ENCODE measurements around the gene NT5E.
"Not testable (repeated sequence)": the region's sequence is repeated elsewhere in the genome, so short reads cannot be mapped to it uniquely, and the experiment has no call there.

The NT5E gene

DNA sequence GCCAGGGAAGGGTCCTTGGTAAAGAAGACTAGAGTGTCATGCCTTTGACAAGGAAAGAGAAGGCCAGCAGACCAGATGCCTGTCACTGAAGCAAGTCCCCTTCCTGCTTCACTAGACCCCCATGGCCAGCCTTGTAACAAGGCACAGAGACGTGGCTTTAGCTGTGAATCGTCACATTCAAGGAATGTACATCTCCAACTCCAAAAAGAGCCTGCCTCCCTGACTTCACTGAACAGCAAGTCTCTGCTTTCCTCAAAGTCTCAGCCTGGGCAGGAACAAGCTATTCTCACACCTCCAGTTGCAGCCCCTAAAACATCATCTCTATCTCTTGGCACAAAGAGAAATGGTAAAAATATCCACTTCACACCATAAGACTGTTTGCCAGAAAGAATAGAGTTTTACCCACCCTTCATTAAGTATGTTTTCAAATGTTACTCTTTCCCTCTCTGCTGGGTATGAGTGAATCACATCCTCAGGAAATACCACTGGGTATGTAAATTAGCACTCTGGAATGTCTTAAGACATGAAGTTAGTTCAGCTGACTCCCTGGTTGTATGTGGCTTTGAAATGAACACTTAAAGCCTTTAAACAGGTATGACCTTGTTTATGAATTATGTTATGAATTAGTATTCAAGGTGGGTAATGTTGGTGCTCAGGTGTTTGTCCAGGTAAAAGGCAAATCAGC is 46.4 kb upstream of the NT5E start:
- ChIA-PET POLR2A (no interaction called here), CTCF (interaction anchor here (1.5 kb wide), 1 partner anchor 79 kb away, joined by 3 read pairs; no protein-coding TSS in a partner anchor)
- no peak for TF ChIP-seq HDGF (IDR thresholded peaks at IDR 0.05; ENCODE audit: borderline replicate concordance)
- no peak for TF ChIP-seq LEF1 (IDR thresholded peaks at IDR 0.05; ENCODE audit: borderline replicate concordance)
- TF ChIP-seq SUZ12 (IDR thresholded peaks at IDR 0.05) = no peak
- TF ChIP-seq ZNF384 (IDR thresholded peaks at IDR 0.05) = no peak
- no peak for TF ChIP-seq FOXM1 (IDR thresholded peaks at IDR 0.05; ENCODE audit: borderline replicate concordance)
- no peak for TF ChIP-seq FOXK2 (IDR thresholded peaks at IDR 0.05)
- TF ChIP-seq NFRKB (IDR thresholded peaks at IDR 0.05) = no peak
- no peak for TF ChIP-seq BHLHE40 (IDR thresholded peaks at IDR 0.05; ENCODE audit: borderline replicate concordance)
- no peak for TF ChIP-seq ELF4 (IDR thresholded peaks at IDR 0.05)
- TF ChIP-seq SP1 (IDR thresholded peaks at IDR 0.05) = no peak
- TF ChIP-seq CTBP1 (IDR thresholded peaks at IDR 0.05; ENCODE audit: borderline replicate concordance) = no peak
- no peak for TF ChIP-seq FOXA1 (IDR thresholded peaks at IDR 0.05)
- no peak for DNase-seq (ENCODE audit: extremely low spot score)

DNA sequence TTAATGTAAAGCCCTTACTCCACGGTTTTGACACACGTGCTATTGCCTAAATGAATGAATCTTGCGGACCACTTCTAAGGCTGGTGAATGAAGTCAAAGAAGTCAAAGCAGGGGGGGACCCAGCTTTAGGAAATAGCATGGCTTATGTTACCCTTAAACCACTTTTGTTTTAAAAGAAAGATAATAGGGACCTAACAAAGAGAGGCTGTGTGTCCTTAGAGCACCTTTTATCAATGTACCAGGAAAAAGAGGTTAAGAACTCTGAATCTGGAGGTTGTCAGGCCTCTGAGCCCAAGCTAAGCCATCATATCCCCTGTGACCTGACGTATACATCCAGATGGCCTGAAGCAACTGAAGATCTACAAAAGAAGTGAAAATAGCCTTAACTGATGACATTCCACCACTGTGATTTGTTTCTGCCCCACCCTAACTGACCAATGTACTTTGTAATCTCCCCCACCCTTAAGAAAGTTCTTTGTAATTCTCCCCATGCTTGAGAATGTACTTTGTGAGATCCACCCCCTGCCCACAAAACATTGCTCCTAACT is 45.8 kb upstream of the NT5E start:
- POLR2A ChIA-PET; DNase-seq (ENCODE audit: extremely low spot score): not testable (repeated sequence)
- CTCF ChIA-PET = interaction anchor here (1.5 kb wide), 1 partner anchor 79 kb away, joined by 3 read pairs; no protein-coding TSS in a partner anchor

DNA sequence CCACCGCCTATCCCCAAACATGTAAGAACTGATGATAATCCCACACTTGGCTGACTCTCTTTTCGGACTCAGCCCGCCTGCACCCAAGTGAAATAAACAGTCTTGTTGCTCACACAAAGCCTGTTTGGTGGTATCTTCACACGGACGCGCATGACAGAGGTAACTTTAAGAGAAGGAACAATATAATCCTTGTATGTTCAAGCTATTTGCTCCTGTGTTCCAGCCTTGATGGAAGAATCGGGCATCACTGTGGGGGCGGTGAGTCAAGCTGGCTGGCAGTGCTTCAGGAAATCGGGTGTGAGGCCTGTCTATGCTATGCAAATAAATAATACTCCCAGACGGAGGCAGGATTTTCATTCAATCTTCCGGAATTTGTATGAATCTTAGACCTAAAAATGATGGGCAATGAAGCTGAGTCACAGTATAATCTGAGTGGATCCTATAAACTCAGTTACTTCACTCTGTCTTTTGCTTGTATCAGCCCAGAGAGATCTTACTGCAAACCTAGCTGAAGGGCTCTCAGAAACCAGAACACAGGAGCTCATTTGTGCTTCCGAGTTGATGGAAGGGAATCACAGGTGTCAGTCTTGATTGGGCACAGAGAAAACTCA is 45.2 kb upstream of the NT5E start:
- TF ChIP-seq ZNF384 (IDR thresholded peaks at IDR 0.05) (no peak), SP1 (IDR thresholded peaks at IDR 0.05) (no peak), CTBP1 (IDR thresholded peaks at IDR 0.05; ENCODE audit: borderline replicate concordance) (no peak), FOXK2 (IDR thresholded peaks at IDR 0.05) (no peak), NFRKB (IDR thresholded peaks at IDR 0.05) (no peak), SUZ12 (IDR thresholded peaks at IDR 0.05) (no peak), ARNT (IDR thresholded peaks at IDR 0.05) (no peak), L3MBTL2 (conservative IDR thresholded peaks at IDR 0.05) (no peak), FOXA1 (IDR thresholded peaks at IDR 0.05) (no peak), HDGF (IDR thresholded peaks at IDR 0.05; ENCODE audit: borderline replicate concordance) (no peak), ELF4 (IDR thresholded peaks at IDR 0.05) (no peak), FOXM1 (IDR thresholded peaks at IDR 0.05; ENCODE audit: borderline replicate concordance) (no peak), LEF1 (IDR thresholded peaks at IDR 0.05; ENCODE audit: borderline replicate concordance) (no peak), TARDBP (IDR thresholded peaks at IDR 0.05) (no peak), BHLHE40 (IDR thresholded peaks at IDR 0.05; ENCODE audit: borderline replicate concordance) (no peak)
- TF ChIP-seq, protein P1, sequence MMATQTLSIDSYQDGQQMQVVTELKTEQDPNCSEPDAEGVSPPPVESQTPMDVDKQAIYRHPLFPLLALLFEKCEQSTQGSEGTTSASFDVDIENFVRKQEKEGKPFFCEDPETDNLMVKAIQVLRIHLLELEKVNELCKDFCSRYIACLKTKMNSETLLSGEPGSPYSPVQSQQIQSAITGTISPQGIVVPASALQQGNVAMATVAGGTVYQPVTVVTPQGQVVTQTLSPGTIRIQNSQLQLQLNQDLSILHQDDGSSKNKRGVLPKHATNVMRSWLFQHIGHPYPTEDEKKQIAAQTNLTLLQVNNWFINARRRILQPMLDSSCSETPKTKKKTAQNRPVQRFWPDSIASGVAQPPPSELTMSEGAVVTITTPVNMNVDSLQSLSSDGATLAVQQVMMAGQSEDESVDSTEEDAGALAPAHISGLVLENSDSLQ (IDR thresholded peaks at IDR 0.05) = no peak
- POLR2A ChIA-PET = no interaction called here
- DNase-seq (ENCODE audit: extremely low spot score) = no peak
- CTCF ChIA-PET = no interaction called here

DNA sequence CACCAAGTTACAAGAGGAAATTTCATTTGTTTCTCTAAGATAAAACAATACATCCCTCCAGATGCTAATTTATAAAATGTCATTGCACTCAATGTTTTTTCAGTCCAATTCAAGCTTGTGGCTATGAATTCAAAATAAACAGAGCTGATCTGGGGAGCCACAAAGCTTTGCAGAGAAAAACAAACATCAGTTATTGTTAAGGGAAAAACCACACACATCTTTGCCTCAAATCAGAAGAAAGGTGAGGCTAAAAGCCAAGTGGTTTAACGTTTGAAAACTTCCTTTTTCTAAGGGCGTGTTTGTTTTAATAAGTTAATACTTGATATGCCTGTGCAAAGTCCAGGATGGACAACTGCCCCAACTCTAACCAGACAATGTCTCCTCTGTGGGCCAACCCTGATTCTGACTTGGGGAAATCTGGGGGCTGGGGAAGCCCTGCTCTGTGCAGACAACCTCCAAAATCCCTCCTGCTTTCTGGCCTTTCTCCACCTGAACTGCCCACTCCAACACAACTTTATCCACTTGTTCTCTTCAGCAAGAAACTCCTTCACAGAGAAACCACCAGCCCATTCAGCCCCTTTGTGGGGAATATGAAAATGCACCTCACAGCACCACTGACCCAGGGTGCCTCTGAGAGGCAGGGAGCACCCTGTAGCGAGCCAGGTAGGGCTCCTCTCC is 44.6 kb upstream of the NT5E start:
- CTCF ChIA-PET = no interaction called here

DNA sequence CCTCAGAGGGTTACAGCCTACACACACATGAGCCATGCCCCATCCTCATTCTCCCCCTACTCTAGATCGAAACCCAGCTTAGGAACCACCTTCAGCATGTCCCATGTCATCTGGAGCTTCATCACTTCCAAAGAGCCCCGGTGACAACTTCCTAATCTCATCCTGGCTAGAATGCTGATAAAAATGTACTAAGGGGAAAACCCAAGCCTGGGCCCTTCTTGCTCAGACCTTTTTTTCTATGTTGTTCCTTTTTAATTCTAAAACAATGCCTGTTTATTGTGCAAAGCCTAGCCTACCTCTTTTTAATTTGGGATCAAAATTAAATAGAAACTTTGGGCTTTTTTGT is 44.1 kb upstream of the NT5E start:
- ChIA-PET POLR2A (no interaction called here), CTCF (no interaction called here)
- TF ChIP-seq ZNF384 (IDR thresholded peaks at IDR 0.05) (no peak), FOXK2 (IDR thresholded peaks at IDR 0.05) (no peak)
- no peak for DNase-seq (ENCODE audit: extremely low spot score)

More for the DNA sequence above, 44.6 kb upstream of the NT5E start:
- no peak for DNase-seq (ENCODE audit: extremely low spot score)
- TF ChIP-seq FOXM1 (IDR thresholded peaks at IDR 0.05; ENCODE audit: borderline replicate concordance) = no peak
- no peak for TF ChIP-seq FOXA1 (IDR thresholded peaks at IDR 0.05)
- no peak for TF ChIP-seq TARDBP (IDR thresholded peaks at IDR 0.05)
- no peak for TF ChIP-seq FOXK2 (IDR thresholded peaks at IDR 0.05)
- TF ChIP-seq SP1 (IDR thresholded peaks at IDR 0.05) = no peak
- TF ChIP-seq BHLHE40 (IDR thresholded peaks at IDR 0.05; ENCODE audit: borderline replicate concordance) = no peak
- no peak for TF ChIP-seq ZNF384 (IDR thresholded peaks at IDR 0.05)
- no peak for TF ChIP-seq SUZ12 (IDR thresholded peaks at IDR 0.05)
- TF ChIP-seq, protein P1 (IDR thresholded peaks at IDR 0.05) = no peak
- no peak for TF ChIP-seq L3MBTL2 (conservative IDR thresholded peaks at IDR 0.05)
- TF ChIP-seq CTBP1 (IDR thresholded peaks at IDR 0.05; ENCODE audit: borderline replicate concordance) = no peak
- POLR2A ChIA-PET = no interaction called here

DNA sequence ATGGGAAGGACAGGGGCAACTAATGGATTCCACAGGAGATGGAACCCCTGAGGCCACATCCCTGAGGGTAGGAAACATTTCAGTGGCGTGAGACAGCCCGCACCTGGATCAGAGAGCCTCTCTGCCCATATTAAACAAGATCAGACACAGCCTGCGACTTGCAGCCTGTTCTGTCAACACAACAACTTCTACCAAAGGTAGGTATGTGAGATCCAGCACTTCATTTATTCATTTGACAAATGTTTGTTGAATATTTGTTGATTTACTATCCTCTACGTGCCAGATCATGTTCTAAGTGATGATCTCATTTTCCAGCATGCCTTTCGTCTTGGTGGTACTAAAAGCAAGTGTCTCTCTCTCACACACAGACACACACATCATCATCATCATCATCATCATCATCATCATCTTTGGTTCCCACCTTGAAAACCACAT is 43.2 kb upstream of the NT5E start:
- TF ChIP-seq ARNT (IDR thresholded peaks at IDR 0.05) (no peak), NFRKB (IDR thresholded peaks at IDR 0.05) (no peak), SUZ12 (IDR thresholded peaks at IDR 0.05) (no peak), LEF1 (IDR thresholded peaks at IDR 0.05; ENCODE audit: borderline replicate concordance) (no peak), BHLHE40 (IDR thresholded peaks at IDR 0.05; ENCODE audit: borderline replicate concordance) (no peak), L3MBTL2 (conservative IDR thresholded peaks at IDR 0.05) (no peak), HDGF (IDR thresholded peaks at IDR 0.05; ENCODE audit: borderline replicate concordance) (no peak), CTBP1 (IDR thresholded peaks at IDR 0.05; ENCODE audit: borderline replicate concordance) (no peak), FOXA1 (IDR thresholded peaks at IDR 0.05) (no peak), ZNF384 (IDR thresholded peaks at IDR 0.05) (no peak), SP1 (IDR thresholded peaks at IDR 0.05) (no peak), TARDBP (IDR thresholded peaks at IDR 0.05) (no peak), FOXK2 (IDR thresholded peaks at IDR 0.05) (no peak), ELF4 (IDR thresholded peaks at IDR 0.05) (no peak), FOXM1 (IDR thresholded peaks at IDR 0.05; ENCODE audit: borderline replicate concordance) (no peak)
- TF ChIP-seq, protein P1 (IDR thresholded peaks at IDR 0.05) = no peak
- POLR2A ChIA-PET = no interaction called here
- DNase-seq (ENCODE audit: extremely low spot score) = no peak
- CTCF ChIA-PET = no interaction called here
